ENCODE data around the gene TYRO3. TPM values are rescaled to one million over a fixed set of nuclear protein-coding genes. Genes with fewer than 3 reads are reported as not detected.
"Not testable (repeated sequence)": the region's sequence is repeated elsewhere in the genome, so short reads cannot be mapped to it uniquely, and the experiment has no call there.

TYRO3 gene
- total RNA-seq, 1 donor from 2014 or later, result 13.3 TPM

DNA sequence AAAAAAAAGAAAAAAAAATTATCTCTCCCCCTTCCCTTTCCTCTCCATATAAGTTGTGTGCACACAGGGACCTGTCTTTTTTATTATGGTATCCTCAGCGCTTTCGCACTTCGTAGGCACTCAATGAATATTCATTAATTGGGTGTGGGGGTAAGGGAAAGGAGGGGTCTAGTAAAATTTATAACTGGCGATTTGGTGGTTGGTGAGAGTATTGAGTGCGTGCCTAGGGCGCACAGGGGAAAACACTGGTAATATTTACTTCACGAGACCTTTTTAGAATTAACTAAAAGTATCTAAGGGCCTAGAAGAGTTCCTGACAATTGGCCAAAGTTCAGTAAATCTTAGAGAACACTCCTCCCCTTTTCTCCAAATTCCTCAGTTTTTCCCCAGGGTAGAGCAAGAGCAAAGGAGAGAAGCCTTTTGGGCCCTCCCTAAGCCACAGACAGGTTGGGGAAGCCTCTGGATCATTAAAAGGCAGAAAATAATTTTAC lies 25.7 kb downstream of the TYRO3 start:
- peak overlapping the region; percentile 44 to 69 for H3K4me3 ChIP-seq
- H3K36me3 ChIP-seq, result no peaks in the 10 kb centered on the region
- peak overlapping the region; percentile 78 for H3K27ac ChIP-seq
- intact Hi-C loops (cut with DNase I), result no loop called here
- no peaks in the 10 kb centered on the region for H3K9me3 ChIP-seq
- H3K27me3 ChIP-seq, result no peaks in the 10 kb centered on the region
- H3K4me1 ChIP-seq, result peaks cover 4% of the 10 kb centered on the region
- DNase-seq (ENCODE audit: extremely low spot score in 2 of 2), result no peak
- TF ChIP-seq, protein P1, sequence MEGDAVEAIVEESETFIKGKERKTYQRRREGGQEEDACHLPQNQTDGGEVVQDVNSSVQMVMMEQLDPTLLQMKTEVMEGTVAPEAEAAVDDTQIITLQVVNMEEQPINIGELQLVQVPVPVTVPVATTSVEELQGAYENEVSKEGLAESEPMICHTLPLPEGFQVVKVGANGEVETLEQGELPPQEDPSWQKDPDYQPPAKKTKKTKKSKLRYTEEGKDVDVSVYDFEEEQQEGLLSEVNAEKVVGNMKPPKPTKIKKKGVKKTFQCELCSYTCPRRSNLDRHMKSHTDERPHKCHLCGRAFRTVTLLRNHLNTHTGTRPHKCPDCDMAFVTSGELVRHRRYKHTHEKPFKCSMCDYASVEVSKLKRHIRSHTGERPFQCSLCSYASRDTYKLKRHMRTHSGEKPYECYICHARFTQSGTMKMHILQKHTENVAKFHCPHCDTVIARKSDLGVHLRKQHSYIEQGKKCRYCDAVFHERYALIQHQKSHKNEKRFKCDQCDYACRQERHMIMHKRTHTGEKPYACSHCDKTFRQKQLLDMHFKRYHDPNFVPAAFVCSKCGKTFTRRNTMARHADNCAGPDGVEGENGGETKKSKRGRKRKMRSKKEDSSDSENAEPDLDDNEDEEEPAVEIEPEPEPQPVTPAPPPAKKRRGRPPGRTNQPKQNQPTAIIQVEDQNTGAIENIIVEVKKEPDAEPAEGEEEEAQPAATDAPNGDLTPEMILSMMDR (IDR thresholded peaks at IDR 0.05), result no peak
- TF ChIP-seq POLR2AphosphoS5 (IDR thresholded peaks at IDR 0.05; ENCODE audit: insufficient read depth in 1 of 2, low read depth in 1 of 2) (no peak), POLR2A (IDR thresholded peaks at IDR 0.05) (no peak)

DNA sequence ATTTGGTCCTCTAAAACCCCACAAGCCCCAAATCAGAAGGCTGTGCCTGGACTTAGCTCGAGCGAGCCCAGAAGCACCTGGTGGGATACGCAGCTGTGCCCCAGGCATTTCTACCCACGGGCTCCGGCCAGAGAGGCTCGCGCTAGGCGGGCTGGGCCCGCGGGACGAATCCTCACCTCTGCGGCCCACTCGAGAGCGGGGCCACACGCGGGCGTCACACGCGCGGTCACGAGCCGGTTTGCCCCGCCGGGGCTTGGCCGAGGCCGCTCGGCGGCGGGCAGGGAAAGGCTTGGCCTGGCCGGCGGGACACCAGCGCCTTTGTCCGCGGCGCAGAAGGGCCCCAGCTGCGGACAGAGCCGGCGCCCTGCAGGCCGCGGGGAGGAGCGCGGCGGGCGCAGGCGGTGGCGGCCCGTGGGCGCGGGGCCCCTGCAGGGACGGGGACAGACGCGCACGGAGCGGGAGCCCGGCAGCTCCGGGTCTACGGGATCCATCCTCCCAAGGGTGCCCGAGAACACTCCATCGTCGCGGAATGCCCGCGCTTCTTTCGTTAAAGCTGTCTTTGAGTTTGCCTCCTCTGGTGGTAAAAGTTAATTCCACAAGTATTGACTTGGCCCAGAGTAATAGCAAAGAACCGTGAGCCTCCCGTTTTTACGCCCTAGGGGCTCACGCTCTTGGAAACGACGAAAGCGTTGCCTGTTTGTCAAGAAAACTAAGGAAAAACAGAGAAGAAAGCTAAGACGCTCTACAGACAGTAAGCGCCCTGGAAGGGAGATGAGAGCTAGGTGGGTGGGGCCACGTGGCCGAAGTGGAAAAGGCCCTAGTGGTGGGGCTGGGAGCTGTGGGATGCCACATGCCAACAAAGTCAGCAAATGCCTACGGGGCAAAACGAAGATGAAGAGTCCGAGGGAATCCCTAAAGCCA lies 26.4 kb downstream of the TYRO3 start:
- H3K36me3 ChIP-seq, result no peaks in the 10 kb centered on the region
- intact Hi-C loops (cut with DNase I), result no loop called here
- TF ChIP-seq POLR2A (IDR thresholded peaks at IDR 0.05) (no peak), POLR2AphosphoS5 (IDR thresholded peaks at IDR 0.05; ENCODE audit: insufficient read depth in 1 of 2, low read depth in 1 of 2) (peak in 1 of 2 donors; percentile 11)
- TF ChIP-seq, protein P1 (IDR thresholded peaks at IDR 0.05), result peak in 1 of 3 experiments; percentile 30
- H3K27me3 ChIP-seq, result no peaks in the 10 kb centered on the region
- H3K27ac ChIP-seq, result peak overlapping the region; percentile 78
- peak overlapping the region; percentile 44 to 69 for H3K4me3 ChIP-seq
- H3K4me1 ChIP-seq, result peaks cover 4% of the 10 kb centered on the region
- no peak for DNase-seq (ENCODE audit: extremely low spot score in 2 of 2)
- no peaks in the 10 kb centered on the region for H3K9me3 ChIP-seq

DNA sequence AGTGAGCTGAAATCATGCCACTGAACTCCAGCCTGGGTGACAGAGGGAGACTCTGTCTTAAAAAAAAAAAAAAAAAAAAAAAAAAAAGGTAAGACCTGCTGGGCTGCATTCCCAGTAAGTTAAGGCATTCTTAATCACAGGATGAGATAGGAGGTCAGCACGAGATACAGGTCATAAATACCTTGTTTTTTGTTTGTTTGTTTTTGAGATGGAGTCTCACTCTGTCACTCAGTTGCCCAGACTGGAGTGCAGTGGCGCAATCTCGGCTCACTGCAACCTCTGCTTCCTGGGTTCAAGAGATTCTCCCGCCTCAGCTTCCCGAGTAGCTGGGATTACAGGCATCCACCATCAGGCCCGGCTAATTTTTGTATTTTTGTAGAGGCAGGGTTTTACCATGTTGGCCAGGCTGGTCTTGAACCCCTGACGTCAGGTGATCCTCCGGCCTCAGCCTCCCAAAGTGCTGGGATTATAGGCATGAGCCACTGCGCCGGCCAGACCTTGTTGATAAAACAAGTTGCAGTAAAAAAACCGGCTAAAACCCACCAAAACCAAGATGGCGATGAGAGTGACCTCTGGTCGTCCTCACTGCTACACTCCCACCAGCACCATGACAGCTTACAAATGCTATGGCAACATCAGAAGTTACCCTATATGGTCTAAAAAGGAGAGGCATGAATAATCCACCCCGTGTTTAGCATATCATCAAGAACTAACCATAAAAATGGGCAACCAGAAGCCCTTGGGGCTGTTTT lies 27.7 kb downstream of the TYRO3 start:
- H3K27ac ChIP-seq; DNase-seq (ENCODE audit: extremely low spot score in 2 of 2); intact Hi-C loops (cut with DNase I); H3K4me3 ChIP-seq; H3K36me3 ChIP-seq; H3K4me1 ChIP-seq; H3K9me3 ChIP-seq; H3K27me3 ChIP-seq: not testable (repeated sequence)

DNA sequence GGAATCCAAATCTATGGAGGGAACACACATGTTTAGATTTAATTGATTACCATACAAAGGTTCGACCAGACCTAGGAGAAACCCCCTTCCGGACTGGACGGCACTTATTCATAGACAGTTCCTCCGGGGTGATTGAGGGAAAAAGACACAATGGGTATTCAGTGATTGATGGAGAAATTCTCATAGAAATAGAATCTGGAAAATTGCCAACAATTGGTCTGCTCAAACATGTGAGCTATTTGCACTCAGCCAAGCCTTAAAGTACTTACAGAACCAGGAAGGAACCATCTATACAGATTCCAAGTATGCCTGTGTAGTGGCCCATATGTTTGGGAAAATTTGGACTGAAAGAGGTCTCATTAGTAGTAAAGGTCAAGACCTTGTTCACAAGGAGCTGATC lies 30.0 kb downstream of the TYRO3 start:
- H3K9me3 ChIP-seq; H3K36me3 ChIP-seq; intact Hi-C loops (cut with DNase I); H3K4me3 ChIP-seq; H3K27me3 ChIP-seq; DNase-seq (ENCODE audit: extremely low spot score in 2 of 2); H3K4me1 ChIP-seq; H3K27ac ChIP-seq: not testable (repeated sequence)

DNA sequence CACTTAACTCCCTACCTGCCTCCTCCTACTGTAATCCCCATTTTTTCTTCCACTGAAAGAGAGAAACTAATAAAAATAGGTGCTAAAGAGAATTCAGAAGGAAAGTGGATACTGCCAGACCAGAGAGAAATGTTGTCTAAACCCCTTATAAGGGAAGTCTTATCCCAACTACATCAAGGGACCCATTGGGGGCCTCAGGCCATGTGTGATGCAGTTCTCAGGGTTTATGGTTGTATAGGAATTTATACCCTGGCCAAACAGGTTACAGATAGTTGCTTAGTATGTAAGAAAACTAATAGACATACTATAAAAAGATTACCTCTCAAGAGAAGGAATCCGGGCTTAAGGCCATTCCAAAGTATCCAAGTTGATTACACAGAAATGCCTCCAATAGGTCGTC lies 30.6 kb downstream of the TYRO3 start:
- H3K9me3 ChIP-seq; H3K27ac ChIP-seq; H3K4me3 ChIP-seq; H3K4me1 ChIP-seq; H3K36me3 ChIP-seq; H3K27me3 ChIP-seq; intact Hi-C loops (cut with DNase I); DNase-seq (ENCODE audit: extremely low spot score in 2 of 2): not testable (repeated sequence)

DNA sequence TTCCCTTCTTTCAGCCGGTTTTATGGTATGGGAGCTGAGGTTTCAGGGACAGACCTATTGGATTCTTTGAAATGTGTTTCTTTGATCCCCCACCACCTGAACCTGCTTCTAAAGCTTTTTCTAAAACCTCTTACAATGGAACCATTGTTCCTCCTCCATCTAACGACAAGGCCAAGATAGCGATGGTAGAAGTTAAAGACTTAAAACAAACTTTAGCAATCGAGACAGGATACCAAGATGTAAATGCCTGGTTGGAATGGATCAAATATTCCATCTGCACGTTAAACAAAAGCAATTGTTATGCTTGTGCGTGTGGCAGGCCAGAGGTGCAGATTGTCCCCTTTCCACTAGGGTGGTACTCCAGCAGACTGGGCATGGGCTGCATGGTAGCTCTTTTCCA lies 32.2 kb downstream of the TYRO3 start:
- intact Hi-C loops (cut with DNase I); DNase-seq (ENCODE audit: extremely low spot score in 2 of 2): not testable (repeated sequence)

DNA sequence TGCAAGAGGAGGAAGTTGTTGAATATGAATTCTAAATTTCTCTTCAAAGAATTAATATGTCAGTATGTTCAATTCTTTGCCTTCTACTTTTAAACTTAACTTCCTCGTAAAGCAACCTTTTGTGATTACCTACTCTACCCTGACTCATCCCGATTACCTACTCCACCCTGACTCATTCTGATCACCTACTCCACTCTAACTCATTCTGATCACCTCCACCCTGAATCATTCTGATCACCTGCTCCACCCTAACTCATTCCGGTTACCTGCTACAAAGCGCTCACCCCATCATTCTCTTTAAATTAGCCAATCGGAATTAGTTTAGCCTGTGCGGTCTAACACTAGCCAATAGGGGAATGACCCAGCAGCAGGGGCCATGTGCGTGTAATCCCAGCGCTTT lies 33.7 kb downstream of the TYRO3 start:
- H3K4me1 ChIP-seq; intact Hi-C loops (cut with DNase I); H3K27ac ChIP-seq; DNase-seq (ENCODE audit: extremely low spot score in 2 of 2); H3K36me3 ChIP-seq; H3K27me3 ChIP-seq; H3K4me3 ChIP-seq; H3K9me3 ChIP-seq: not testable (repeated sequence)

More for the DNA sequence above, 32.2 kb downstream of the TYRO3 start:
- not testable (repeated sequence) for H3K9me3 ChIP-seq, H3K36me3 ChIP-seq, H3K27ac ChIP-seq, H3K4me1 ChIP-seq, H3K4me3 ChIP-seq, H3K27me3 ChIP-seq

All from vagina (tissue), 2 donors.